Hepatocyte (in vitro differentiated cells): ENCODE results near the gene TTLL10.

Source experiments
- CTCF ChIP-seq: fragments of 200-600 bp; sonication (generic); IDR thresholded peaks from 2 replicates; pipeline ENCODE4 v1.5.1; 2016; ENCODE audit warnings: antibody characterized with exemption, mild to moderate bottlenecking; ENCODE audit not compliant: poor library complexity
- EZH2 ChIP-seq: fragments of 200-600 bp; sonication (generic); IDR thresholded peaks from 2 replicates; pipeline ENCODE4 v1.6.1; 2016; ENCODE audit warnings: antibody characterized with exemption, mild to moderate bottlenecking, borderline replicate concordance
- EZH2phosphoT487 ChIP-seq: fragments of 200-600 bp; sonication (generic); IDR thresholded peaks from one replicate; pipeline ENCODE4 v1.6.1; 2018; ENCODE audit warnings: antibody characterized with exemption, mild to moderate bottlenecking, low read depth, moderate library complexity; ENCODE audit not compliant: unreplicated experiment, severe bottlenecking

GRCh38 chr1:1146596-1146995 lies 27.1 kb upstream of the TTLL10 start:
- TF ChIP-seq EZH2: no peak
- TF ChIP-seq CTCF: no peak
- TF ChIP-seq EZH2phosphoT487: no peak
